ENCODE results near the gene PYURF. TPM values are rescaled to one million over a fixed set of nuclear protein-coding genes. Genes with fewer than 3 reads are reported as not detected.

Gene PYURF, protein sequence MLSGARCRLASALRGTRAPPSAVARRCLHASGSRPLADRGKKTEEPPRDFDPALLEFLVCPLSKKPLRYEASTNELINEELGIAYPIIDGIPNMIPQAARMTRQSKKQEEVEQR
- total RNA-seq = 91.1 and 103 TPM in 2 replicates

DNA sequence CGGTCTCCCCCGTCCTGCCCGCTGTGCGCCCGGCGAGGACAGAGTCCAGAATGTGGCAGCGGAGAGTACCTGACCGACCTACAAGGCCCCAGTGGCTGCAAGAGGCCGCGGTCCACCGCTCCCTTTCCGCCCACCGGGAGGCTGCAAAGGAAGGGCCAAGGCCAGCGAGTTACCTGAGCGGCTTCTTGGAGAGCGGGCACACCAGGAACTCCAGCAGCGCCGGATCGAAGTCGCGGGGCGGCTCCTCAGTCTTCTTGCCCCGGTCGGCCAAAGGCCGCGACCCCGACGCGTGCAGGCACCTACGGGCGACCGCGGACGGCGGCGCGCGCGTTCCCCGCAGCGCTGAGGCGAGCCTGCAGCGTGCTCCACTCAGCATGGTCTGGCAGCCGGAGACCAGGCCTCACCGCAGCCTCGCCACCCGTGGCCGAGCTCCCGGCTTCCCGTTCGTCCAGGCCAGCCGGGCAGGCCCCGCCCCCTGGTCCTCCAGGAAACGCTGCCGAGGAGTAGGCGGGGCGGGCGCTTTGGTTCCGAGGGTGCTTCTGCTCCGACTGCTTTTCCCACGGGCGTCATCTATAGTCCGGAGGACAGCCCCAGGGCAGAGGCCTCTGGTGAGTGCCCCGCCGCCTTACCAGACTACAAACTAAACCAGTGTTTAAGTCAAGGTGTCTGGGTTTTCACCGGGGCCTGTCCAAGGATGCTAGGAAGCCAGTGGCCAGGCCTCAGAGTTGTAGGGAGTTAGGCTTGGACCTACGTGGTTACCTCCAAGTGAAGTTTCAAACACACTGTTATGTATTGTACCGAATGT is at the start of gene PYURF:
TSS of gene PYURF (minus strand) at position 452 of the 805 bp plus-strand sequence. CDS start at position 376, 76 bp downstream.

Other genes starting within 250 kb of the PYURF start
- gene PPM1K, start 239.2 kb downstream of the PYURF start, total RNA-seq = 15.1 and 19.0 TPM in 2 replicates
- gene HERC6, start 144.9 kb downstream of the PYURF start, total RNA-seq = 5.2 and 6.2 TPM in 2 replicates
- gene HERC5, start 66.7 kb downstream of the PYURF start, total RNA-seq = not detected in 2 replicates
- gene HERC3, start 68.7 kb upstream of the PYURF start, total RNA-seq = 13.6 and 16.1 TPM in 2 replicates
- 8.2 and 8.9 TPM in 2 replicates for gene NAP1L5, start 174.1 kb upstream of the PYURF start, total RNA-seq